Measurements from ENCODE around the gene TIGD6. TPM values are rescaled to one million over a fixed set of nuclear protein-coding genes. Genes with fewer than 3 reads are reported as not detected.

TIGD6 gene
- total RNA-seq, 1 experiment from 2014 or later: 4.3 TPM

DNA sequence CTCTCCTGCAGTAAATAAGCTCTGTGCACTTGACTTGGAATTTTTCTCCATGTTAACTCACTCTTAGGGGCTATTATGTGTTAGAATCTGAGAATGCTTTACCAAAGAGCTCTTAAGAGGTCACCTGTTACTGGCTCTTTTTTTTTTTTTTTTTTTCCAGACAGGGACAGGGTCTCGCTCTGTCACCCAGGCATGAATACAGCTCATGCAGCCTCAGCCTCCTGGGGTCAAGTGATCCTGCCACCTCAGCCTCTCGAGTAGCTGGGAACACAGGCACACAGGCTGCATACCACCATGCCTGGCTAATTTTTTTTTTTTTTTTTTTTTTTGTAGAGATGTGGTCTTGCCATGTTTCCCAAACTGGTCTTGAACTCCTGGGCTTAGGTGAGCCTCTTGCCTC is 22.2 kb upstream of the TIGD6 start:
- no peak for DNase-seq
- Mint-ChIP-seq H3K9me3 (ENCODE audit: unreplicated experiment) (no peaks in the 10 kb centered on the region), H3K36me3 (ENCODE audit: insufficient read depth, unreplicated experiment) (peaks cover 92% of the 10 kb centered on the region), H3K4me1 (ENCODE audit: low read depth, unreplicated experiment) (no peaks in the 10 kb centered on the region), H3K27me3 (ENCODE audit: insufficient read depth, unreplicated experiment) (no peaks in the 10 kb centered on the region), H3K27ac (ENCODE audit: unreplicated experiment) (no peak overlapping the region), H3K4me3 (ENCODE audit: unreplicated experiment) (no peak overlapping the region)
- H3K4me3 ChIP-seq (ENCODE audit: low read depth, low read length): no peak overlapping the region
- intact Hi-C loops (cut with micrococcal nuclease; ENCODE audit: unreplicated experiment): no loop called here
- no peaks in the 10 kb centered on the region for H3K9me3 ChIP-seq
- H3K4me1 ChIP-seq: peaks cover 19% of the 10 kb centered on the region
- POLR2A ChIA-PET: interaction anchor here (0.5 to 0.9 kb wide), 4 partner anchors 17 to 353 kb away, joined by 3 to 9 read pairs (median 4); partner anchors contain the start of gene TIGD6
- no TSS peak for BruUV-seq (replicated peaks)
- no peaks in the 10 kb centered on the region for H3K27me3 ChIP-seq (replicated peaks; ENCODE audit: control insufficient read depth, insufficient read depth, low read length)
- CTCF ChIA-PET: interaction anchor here (0.6 to 0.7 kb wide), 2 partner anchors 78 to 97 kb away, joined by 3 to 7 read pairs; no protein-coding TSS in a partner anchor
- H3K36me3 ChIP-seq (ENCODE audit: control insufficient read depth, insufficient read depth, low read length): peaks cover 8% of the 10 kb centered on the region
- TF ChIP-seq, protein P1, sequence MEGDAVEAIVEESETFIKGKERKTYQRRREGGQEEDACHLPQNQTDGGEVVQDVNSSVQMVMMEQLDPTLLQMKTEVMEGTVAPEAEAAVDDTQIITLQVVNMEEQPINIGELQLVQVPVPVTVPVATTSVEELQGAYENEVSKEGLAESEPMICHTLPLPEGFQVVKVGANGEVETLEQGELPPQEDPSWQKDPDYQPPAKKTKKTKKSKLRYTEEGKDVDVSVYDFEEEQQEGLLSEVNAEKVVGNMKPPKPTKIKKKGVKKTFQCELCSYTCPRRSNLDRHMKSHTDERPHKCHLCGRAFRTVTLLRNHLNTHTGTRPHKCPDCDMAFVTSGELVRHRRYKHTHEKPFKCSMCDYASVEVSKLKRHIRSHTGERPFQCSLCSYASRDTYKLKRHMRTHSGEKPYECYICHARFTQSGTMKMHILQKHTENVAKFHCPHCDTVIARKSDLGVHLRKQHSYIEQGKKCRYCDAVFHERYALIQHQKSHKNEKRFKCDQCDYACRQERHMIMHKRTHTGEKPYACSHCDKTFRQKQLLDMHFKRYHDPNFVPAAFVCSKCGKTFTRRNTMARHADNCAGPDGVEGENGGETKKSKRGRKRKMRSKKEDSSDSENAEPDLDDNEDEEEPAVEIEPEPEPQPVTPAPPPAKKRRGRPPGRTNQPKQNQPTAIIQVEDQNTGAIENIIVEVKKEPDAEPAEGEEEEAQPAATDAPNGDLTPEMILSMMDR (IDR thresholded peaks at IDR 0.05; ENCODE audit: insufficient read depth in 1 of 2, low read depth in 1 of 2, low read length in 1 of 2, severe bottlenecking in 1 of 2, unreplicated experiment in 1 of 2): no peak

GRCh38 chr5:150022158-150022531 is 21.7 kb upstream of the TIGD6 start:
- no peaks in the 10 kb centered on the region for H3K9me3 ChIP-seq
- Mint-ChIP-seq H3K27ac (ENCODE audit: unreplicated experiment) (no peak overlapping the region), H3K9me3 (ENCODE audit: unreplicated experiment) (no peaks in the 10 kb centered on the region), H3K36me3 (ENCODE audit: insufficient read depth, unreplicated experiment) (peaks cover 92% of the 10 kb centered on the region), H3K4me1 (ENCODE audit: low read depth, unreplicated experiment) (no peaks in the 10 kb centered on the region), H3K27me3 (ENCODE audit: insufficient read depth, unreplicated experiment) (no peaks in the 10 kb centered on the region), H3K4me3 (ENCODE audit: unreplicated experiment) (no peak overlapping the region)
- POLR2A ChIA-PET: interaction anchor here (0.7 to 0.9 kb wide), 2 partner anchors 22 to 38 kb away, joined by 3 to 9 read pairs; partner anchors contain the start of gene TIGD6
- H3K27me3 ChIP-seq (replicated peaks; ENCODE audit: control insufficient read depth, insufficient read depth, low read length): no peaks in the 10 kb centered on the region
- BruUV-seq (replicated peaks): no TSS peak
- H3K4me1 ChIP-seq: peaks cover 18% of the 10 kb centered on the region
- TF ChIP-seq, protein P1 (IDR thresholded peaks at IDR 0.05; ENCODE audit: insufficient read depth in 1 of 2, low read depth in 1 of 2, low read length in 1 of 2, severe bottlenecking in 1 of 2, unreplicated experiment in 1 of 2): no peak
- intact Hi-C loops (cut with micrococcal nuclease; ENCODE audit: unreplicated experiment): no loop called here
- DNase-seq: no peak
- no peak overlapping the region for H3K4me3 ChIP-seq (ENCODE audit: low read depth, low read length)
- H3K36me3 ChIP-seq (ENCODE audit: control insufficient read depth, insufficient read depth, low read length): peaks cover 8% of the 10 kb centered on the region
- CTCF ChIA-PET: interaction anchor here (0.6 to 0.7 kb wide), 2 partner anchors 77 to 98 kb away, joined by 3 to 7 read pairs; no protein-coding TSS in a partner anchor

GRCh38 chr5:150021491-150022157 is 21.2 kb upstream of the TIGD6 start:
- Histone ChIP-seq H3K27me3 (replicated peaks; ENCODE audit: control insufficient read depth, insufficient read depth, low read length) (no peaks in the 10 kb centered on the region), H3K4me1 (peaks cover 13% of the 10 kb centered on the region), H3K4me3 (ENCODE audit: low read depth, low read length) (no peak overlapping the region), H3K36me3 (ENCODE audit: control insufficient read depth, insufficient read depth, low read length) (peaks cover 5% of the 10 kb centered on the region), H3K9me3 (no peaks in the 10 kb centered on the region)
- Mint-ChIP-seq H3K4me3 (ENCODE audit: unreplicated experiment) (no peak overlapping the region), H3K27ac (ENCODE audit: unreplicated experiment) (no peak overlapping the region), H3K27me3 (ENCODE audit: insufficient read depth, unreplicated experiment) (no peaks in the 10 kb centered on the region), H3K9me3 (ENCODE audit: unreplicated experiment) (no peaks in the 10 kb centered on the region), H3K36me3 (ENCODE audit: insufficient read depth, unreplicated experiment) (peaks cover 92% of the 10 kb centered on the region), H3K4me1 (ENCODE audit: low read depth, unreplicated experiment) (no peaks in the 10 kb centered on the region)
- ChIA-PET POLR2A (interaction anchor here (0.9 kb wide), 1 partner anchor 21 kb away, joined by 3 read pairs; the partner anchor contains the start of gene TIGD6), CTCF (no interaction called here)
- TF ChIP-seq, protein P1 (IDR thresholded peaks at IDR 0.05; ENCODE audit: insufficient read depth in 1 of 2, low read depth in 1 of 2, low read length in 1 of 2, severe bottlenecking in 1 of 2, unreplicated experiment in 1 of 2): no peak
- DNase-seq: no peak
- intact Hi-C loops (cut with micrococcal nuclease; ENCODE audit: unreplicated experiment): no loop called here
- BruUV-seq (replicated peaks): no TSS peak

Measured in Caco-2 (cell line).